Measurements from ENCODE around the gene CRAMP1. TPM values are rescaled to one million over a fixed set of nuclear protein-coding genes. Genes with fewer than 3 reads are reported as not detected.

Gene CRAMP1
- total RNA-seq, 4 donors from 2014 or later, result 9.1 to 15.5 (median 12.5) TPM

DNA sequence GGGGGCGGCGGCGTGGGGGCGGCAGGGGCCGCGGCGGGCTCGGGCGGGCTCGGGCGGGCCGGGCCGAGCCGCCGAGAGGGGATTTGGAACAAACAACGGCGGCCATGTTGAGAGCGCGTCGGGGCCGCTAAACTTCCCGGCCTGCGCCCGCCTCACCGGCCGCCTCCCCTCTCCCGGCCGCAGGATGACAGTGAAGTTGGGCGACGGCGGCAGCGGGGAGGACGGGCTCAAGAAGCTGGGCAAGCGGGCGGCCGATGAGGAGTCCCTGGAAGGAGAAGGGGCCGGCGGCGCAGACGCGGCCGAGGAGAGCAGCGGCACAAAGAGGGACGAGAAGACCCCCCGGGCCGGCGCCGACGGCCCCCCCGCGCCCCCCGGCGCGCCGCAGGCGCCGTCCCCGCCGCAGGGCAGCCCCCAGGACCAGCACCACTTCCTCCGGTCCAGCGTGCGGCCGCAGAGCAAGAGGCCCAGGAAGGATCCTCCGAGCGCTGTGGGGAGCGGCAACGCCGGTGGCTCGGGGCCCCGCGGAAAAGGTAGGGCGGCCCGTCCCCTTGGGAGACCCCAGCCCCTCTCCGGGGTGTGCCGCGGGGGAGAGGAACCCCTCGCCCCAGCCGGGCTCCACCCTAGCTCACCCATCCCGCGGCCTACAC is 2.4 kb downstream of the CRAMP1 start:
- intact Hi-C loops (cut with DNase I), result loop anchor here (5.0 to 10.0 kb wide), 3 partner anchors 90 to 158 kb away; partner anchors contain the start of genes EME2, MAPK8IP3, MRPS34 and NME3
- Histone ChIP-seq H3K27ac (replicated peaks in 1 of 4) (peak overlapping the region; percentile 74 to 94 (median 83)), H3K4me1 (peaks cover 42 to 67% (median 58%) of the 10 kb centered on the region in 4 donors), H3K27me3 (no peaks in the 10 kb centered on the region), H3K36me3 (peaks cover 0 to 29% (median 17%) of the 10 kb centered on the region in 4 donors), H3K4me3 (peak overlapping the region; percentile 88 to 98 (median 94)), H3K9me3 (no peaks in the 10 kb centered on the region)
- DNase-seq (ENCODE audit: extremely low spot score), result no peak
- TF ChIP-seq, protein P1, sequence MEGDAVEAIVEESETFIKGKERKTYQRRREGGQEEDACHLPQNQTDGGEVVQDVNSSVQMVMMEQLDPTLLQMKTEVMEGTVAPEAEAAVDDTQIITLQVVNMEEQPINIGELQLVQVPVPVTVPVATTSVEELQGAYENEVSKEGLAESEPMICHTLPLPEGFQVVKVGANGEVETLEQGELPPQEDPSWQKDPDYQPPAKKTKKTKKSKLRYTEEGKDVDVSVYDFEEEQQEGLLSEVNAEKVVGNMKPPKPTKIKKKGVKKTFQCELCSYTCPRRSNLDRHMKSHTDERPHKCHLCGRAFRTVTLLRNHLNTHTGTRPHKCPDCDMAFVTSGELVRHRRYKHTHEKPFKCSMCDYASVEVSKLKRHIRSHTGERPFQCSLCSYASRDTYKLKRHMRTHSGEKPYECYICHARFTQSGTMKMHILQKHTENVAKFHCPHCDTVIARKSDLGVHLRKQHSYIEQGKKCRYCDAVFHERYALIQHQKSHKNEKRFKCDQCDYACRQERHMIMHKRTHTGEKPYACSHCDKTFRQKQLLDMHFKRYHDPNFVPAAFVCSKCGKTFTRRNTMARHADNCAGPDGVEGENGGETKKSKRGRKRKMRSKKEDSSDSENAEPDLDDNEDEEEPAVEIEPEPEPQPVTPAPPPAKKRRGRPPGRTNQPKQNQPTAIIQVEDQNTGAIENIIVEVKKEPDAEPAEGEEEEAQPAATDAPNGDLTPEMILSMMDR (IDR thresholded peaks at IDR 0.05), result no peak
- no peak for TF ChIP-seq EP300 (IDR thresholded peaks at IDR 0.05)
- TF ChIP-seq POLR2AphosphoS5 (IDR thresholded peaks at IDR 0.05), result no peak
- no peak for TF ChIP-seq POLR2A (IDR thresholded peaks at IDR 0.05; ENCODE audit: low read depth)
- 0% methylated on average over 4 of the region's 80 CpGs for WGBS

- Histone ChIP-seq H3K27me3 (no peaks in the 10 kb centered on the region), H3K27ac (replicated peaks in 1 of 4) (peak overlapping the region in 2 of 4 donors; percentile 74 to 94), H3K4me1 (peaks cover 36 to 57% (median 49%) of the 10 kb centered on the region in 4 donors), H3K4me3 (peak overlapping the region in 2 of 4 donors; percentile 88 to 93), H3K9me3 (no peaks in the 10 kb centered on the region), H3K36me3 (peaks cover 0 to 41% (median 28%) of the 10 kb centered on the region in 4 donors)
- TF ChIP-seq POLR2AphosphoS5 (IDR thresholded peaks at IDR 0.05) (no peak), POLR2A (IDR thresholded peaks at IDR 0.05; ENCODE audit: low read depth) (no peak), EP300 (IDR thresholded peaks at IDR 0.05) (no peak)
- TF ChIP-seq, protein P1 (IDR thresholded peaks at IDR 0.05), result no peak
- DNase-seq (ENCODE audit: extremely low spot score), result no peak
- 58% methylated on average over 9 of the region's 9 CpGs for WGBS
- intact Hi-C loops (cut with DNase I), result loop anchor here (10.0 kb wide), 1 partner anchor 89 kb away; the partner anchor contains the start of gene MAPK8IP3
Measured at GRCh38 chr16:1615761-1616160, 3.6 kb downstream of the CRAMP1 start.

DNA sequence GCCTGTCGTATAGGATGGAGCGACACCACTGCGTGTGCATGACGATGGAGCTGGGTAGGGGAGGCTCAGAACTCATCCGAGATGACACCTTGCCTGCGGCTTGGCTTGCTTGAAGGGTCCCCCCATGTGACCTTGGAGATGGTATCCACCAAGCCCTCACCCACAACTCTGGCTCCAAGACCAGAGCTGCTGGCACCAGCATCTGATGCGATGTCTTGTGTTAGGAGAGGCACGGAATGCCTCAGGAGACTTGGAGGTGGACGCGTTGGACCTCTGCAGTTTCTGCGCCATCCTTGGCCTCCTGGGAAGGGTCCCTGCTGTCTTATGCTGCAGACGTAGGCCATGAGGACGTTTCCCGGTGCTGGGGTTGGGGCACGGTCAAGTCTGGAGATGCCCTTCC is 7.8 kb downstream of the CRAMP1 start:
- no peak for DNase-seq (ENCODE audit: extremely low spot score)
- TF ChIP-seq POLR2AphosphoS5 (IDR thresholded peaks at IDR 0.05) (no peak), EP300 (IDR thresholded peaks at IDR 0.05) (no peak), POLR2A (IDR thresholded peaks at IDR 0.05; ENCODE audit: low read depth) (no peak)
- TF ChIP-seq, protein P1 (IDR thresholded peaks at IDR 0.05), result no peak
- Histone ChIP-seq H3K36me3 (peaks cover 0 to 71% (median 48%) of the 10 kb centered on the region in 4 donors), H3K9me3 (no peaks in the 10 kb centered on the region), H3K27me3 (no peaks in the 10 kb centered on the region), H3K27ac (replicated peaks in 1 of 4) (no peak overlapping the region), H3K4me3 (no peak overlapping the region), H3K4me1 (peaks cover 13 to 40% (median 22%) of the 10 kb centered on the region in 4 donors)
- intact Hi-C loops (cut with DNase I), result loop anchor here (10.0 kb wide), 1 partner anchor 85 kb away; the partner anchor contains the start of gene MAPK8IP3
- 93% methylated on average over 9 of the region's 15 CpGs for WGBS

DNA sequence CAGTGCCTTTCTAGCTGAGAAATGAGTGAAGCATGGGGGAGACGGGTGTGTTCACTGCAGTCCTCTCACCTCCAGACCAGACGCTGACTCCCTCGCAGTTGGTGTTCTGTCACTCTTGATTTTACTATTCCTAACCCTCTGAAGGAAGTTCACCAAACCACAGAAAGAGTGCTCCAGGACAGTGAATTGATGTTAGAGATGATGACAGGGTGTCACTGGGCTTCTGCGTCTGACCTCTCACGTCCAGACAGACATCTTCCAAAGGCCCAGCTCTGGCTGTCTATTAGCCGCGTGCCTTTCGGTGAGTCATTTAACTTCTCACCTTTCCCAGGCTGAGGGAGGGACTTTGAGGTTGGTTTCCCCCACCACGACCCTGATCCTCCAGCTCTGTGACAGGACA is 8.2 kb downstream of the CRAMP1 start:
- Histone ChIP-seq H3K36me3 (peaks cover 0 to 71% (median 48%) of the 10 kb centered on the region in 4 donors), H3K27ac (replicated peaks in 1 of 4) (no peak overlapping the region), H3K9me3 (no peaks in the 10 kb centered on the region), H3K4me3 (no peak overlapping the region), H3K27me3 (no peaks in the 10 kb centered on the region), H3K4me1 (peaks cover 9 to 36% (median 18%) of the 10 kb centered on the region in 4 donors)
- no peak for TF ChIP-seq POLR2A (IDR thresholded peaks at IDR 0.05; ENCODE audit: low read depth)
- no peak for TF ChIP-seq EP300 (IDR thresholded peaks at IDR 0.05)
- no peak for TF ChIP-seq POLR2AphosphoS5 (IDR thresholded peaks at IDR 0.05)
- TF ChIP-seq, protein P1 (IDR thresholded peaks at IDR 0.05), result no peak
- intact Hi-C loops (cut with DNase I), result no loop called here
- DNase-seq (ENCODE audit: extremely low spot score), result no peak
- 87% methylated on average over 8 of the region's 9 CpGs for WGBS
